ENCODE results near the gene MAGI1. TPM values are rescaled to one million over a fixed set of nuclear protein-coding genes. Genes with fewer than 3 reads are reported as not detected.

Gene MAGI1
- total RNA-seq, 4 donors from 2014 or later: 7.6 to 42.9 (median 37.0) TPM

DNA sequence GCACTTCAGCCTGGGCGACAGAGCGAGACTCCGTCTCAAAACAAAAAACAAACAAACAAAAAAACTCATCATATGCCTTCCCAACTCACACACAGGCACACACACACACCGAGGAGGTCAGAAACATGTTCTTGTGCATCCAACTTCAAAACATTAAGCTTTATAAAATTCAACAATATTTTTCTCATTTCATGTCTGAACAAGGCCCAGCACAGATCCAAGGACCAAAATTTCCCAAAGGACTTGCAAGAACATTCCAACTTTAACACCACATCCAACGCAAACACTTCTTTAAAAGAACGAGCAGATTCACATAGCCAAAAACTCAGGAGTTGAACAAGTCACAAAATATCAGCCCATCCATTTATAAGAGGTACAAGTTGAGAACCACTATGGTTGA, 148.4 kb downstream of the MAGI1 start:
- TF ChIP-seq POLR2A (IDR thresholded peaks at IDR 0.05): no peak
- TF ChIP-seq, protein P1, sequence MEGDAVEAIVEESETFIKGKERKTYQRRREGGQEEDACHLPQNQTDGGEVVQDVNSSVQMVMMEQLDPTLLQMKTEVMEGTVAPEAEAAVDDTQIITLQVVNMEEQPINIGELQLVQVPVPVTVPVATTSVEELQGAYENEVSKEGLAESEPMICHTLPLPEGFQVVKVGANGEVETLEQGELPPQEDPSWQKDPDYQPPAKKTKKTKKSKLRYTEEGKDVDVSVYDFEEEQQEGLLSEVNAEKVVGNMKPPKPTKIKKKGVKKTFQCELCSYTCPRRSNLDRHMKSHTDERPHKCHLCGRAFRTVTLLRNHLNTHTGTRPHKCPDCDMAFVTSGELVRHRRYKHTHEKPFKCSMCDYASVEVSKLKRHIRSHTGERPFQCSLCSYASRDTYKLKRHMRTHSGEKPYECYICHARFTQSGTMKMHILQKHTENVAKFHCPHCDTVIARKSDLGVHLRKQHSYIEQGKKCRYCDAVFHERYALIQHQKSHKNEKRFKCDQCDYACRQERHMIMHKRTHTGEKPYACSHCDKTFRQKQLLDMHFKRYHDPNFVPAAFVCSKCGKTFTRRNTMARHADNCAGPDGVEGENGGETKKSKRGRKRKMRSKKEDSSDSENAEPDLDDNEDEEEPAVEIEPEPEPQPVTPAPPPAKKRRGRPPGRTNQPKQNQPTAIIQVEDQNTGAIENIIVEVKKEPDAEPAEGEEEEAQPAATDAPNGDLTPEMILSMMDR (IDR thresholded peaks at IDR 0.05): no peak
- no peaks in the 10 kb centered on the region for H3K36me3 ChIP-seq
- no peaks in the 10 kb centered on the region for H3K9me3 ChIP-seq
- no peak overlapping the region for H3K27ac ChIP-seq
- no peak overlapping the region for H3K4me3 ChIP-seq
- no peak for DNase-seq
- no peaks in the 10 kb centered on the region for H3K27me3 ChIP-seq
- intact Hi-C loops (cut with DNase I; ENCODE audit: low total_unique reads): no loop called here
- H3K4me1 ChIP-seq: no peaks in the 10 kb centered on the region

DNA sequence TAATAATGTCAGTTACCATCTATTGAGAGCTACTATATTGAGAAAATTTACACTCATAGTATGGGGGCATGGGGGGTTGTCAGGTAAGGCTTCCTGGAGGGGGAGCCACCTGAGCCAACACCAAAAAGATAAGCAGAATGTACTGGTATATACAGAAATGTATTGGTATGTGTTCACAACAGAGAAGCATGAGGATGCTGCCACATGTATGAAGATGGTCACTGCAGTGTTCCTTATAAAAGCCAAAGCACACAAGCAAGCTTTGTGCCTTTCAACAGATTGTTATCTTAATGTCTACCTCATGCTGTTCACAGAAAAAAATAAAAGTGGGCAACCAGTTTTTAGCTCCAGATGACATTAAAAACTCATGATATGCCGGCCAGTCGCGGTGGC, 149.0 kb downstream of the MAGI1 start:
- DNase-seq: no peak
- H3K4me3 ChIP-seq: no peak overlapping the region
- intact Hi-C loops (cut with DNase I; ENCODE audit: low total_unique reads): no loop called here
- no peaks in the 10 kb centered on the region for H3K4me1 ChIP-seq
- no peak overlapping the region for H3K27ac ChIP-seq
- no peaks in the 10 kb centered on the region for H3K9me3 ChIP-seq
- no peaks in the 10 kb centered on the region for H3K36me3 ChIP-seq
- H3K27me3 ChIP-seq: no peaks in the 10 kb centered on the region
- no peak for TF ChIP-seq POLR2A (IDR thresholded peaks at IDR 0.05)
- TF ChIP-seq, protein P1 (IDR thresholded peaks at IDR 0.05): no peak

DNA sequence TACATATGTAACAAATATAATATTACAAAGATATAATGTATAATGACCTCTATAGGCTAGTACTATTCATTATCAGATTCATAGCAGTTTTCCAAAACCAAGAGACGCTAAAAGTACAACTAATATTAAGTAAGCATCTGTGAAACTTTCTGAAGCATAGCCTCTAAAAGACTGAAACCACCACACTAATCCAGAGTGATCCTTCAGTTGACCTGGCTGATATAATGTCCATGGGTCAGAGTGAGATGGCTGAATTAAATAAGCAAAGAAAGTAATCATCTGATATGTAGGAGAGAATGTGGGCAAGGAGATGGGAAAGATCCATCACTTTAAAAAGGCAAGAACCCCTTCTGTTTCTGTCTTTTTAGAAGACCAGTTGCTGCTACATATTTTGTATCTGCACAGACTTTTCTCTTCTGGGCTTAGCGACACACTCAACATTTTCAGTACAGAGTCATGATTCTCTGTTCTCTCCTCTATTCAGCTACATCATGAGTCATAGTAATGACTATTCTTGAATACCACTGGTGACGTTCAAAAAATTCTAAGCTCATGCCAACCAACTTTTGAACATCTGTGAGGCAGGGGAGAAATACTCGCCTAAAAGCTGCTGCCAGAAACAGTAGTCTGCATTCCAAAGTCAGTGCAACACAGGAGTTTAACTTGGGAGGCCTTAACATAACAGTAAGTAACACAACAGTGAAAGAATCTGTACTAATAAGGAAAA, 149.6 kb downstream of the MAGI1 start:
- no peak for DNase-seq
- H3K27ac ChIP-seq: no peak overlapping the region
- H3K4me1 ChIP-seq: no peaks in the 10 kb centered on the region
- no peak for TF ChIP-seq POLR2A (IDR thresholded peaks at IDR 0.05)
- TF ChIP-seq, protein P1 (IDR thresholded peaks at IDR 0.05): no peak
- intact Hi-C loops (cut with DNase I; ENCODE audit: low total_unique reads): no loop called here
- no peak overlapping the region for H3K4me3 ChIP-seq
- H3K9me3 ChIP-seq: no peaks in the 10 kb centered on the region
- H3K27me3 ChIP-seq: no peaks in the 10 kb centered on the region
- no peaks in the 10 kb centered on the region for H3K36me3 ChIP-seq

DNA sequence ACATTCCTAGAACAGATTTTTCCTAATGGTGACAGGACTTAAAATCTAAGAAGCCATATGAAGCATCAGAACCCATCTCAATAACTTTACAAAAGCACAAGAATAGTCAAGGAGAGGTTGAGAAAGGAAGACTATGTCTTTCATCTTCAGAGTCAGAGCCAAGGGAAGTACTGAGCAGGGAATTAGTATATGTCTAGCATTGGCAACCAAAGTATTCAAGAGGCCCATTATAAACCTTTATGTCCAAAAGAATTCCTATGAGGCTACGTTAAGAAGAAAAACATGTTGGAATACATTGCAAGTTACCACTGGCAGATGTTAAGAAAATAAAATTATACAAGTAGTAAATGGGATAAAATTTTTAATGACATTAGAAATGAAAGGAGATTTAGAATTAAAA, 150.5 kb downstream of the MAGI1 start:
- Histone ChIP-seq H3K27me3 (no peaks in the 10 kb centered on the region), H3K9me3 (no peaks in the 10 kb centered on the region), H3K27ac (no peak overlapping the region), H3K4me1 (no peaks in the 10 kb centered on the region), H3K36me3 (no peaks in the 10 kb centered on the region), H3K4me3 (no peak overlapping the region)
- intact Hi-C loops (cut with DNase I; ENCODE audit: low total_unique reads): no loop called here
- TF ChIP-seq, protein P1 (IDR thresholded peaks at IDR 0.05): no peak
- TF ChIP-seq POLR2A (IDR thresholded peaks at IDR 0.05): no peak
- DNase-seq: no peak

DNA sequence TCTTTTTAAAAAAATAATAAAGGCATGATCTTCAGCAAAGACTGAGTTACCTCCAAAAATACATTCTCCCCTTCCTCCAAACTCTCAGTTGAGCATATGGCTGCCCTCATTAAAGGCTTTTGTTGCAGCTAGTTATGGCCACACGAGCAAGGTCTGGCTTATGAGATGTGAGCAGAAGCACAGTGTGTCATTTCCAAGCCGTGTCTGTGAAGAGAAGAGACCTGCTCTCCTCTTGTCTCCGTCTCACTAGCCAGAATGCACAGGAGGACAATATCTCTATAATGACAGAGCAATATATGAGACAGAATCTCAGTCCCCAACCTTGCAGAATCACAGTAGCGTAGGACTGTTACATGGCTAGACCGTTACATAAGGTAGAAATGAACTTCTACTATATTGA, 152.3 kb downstream of the MAGI1 start:
- Histone ChIP-seq H3K4me3 (no peak overlapping the region), H3K27me3 (no peaks in the 10 kb centered on the region), H3K4me1 (no peaks in the 10 kb centered on the region), H3K27ac (no peak overlapping the region), H3K36me3 (no peaks in the 10 kb centered on the region), H3K9me3 (no peaks in the 10 kb centered on the region)
- TF ChIP-seq, protein P1 (IDR thresholded peaks at IDR 0.05): no peak
- no peak for TF ChIP-seq POLR2A (IDR thresholded peaks at IDR 0.05)
- intact Hi-C loops (cut with DNase I; ENCODE audit: low total_unique reads): no loop called here
- no peak for DNase-seq

Data from uterus (tissue), 4 donors.